ENCODE measurements around the gene EFHC2.
"Not testable (repeated sequence)": the region's sequence is repeated elsewhere in the genome, so short reads cannot be mapped to it uniquely, and the experiment has no call there.

The EFHC2 gene

DNA sequence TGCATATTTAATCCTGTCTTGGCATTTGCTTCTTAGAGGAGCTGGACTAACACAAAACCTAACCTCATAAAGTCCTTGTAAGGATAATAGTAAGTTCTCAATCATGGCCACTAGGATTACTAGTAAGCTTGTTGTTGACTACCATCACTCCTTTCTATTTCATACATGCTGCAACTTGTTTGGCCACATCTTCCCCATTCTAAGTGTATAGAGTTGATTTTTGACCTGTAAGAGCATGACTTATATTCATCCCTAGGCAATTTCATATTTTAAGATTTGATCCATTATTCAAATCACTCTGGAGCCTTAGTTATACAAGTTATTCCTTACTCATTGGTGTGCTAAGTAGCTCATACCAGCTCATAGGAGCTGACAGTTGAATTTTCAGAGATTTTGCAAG is 109.4 kb downstream of the EFHC2 start:
- no peak for DNase-seq (ENCODE audit: low read depth, low spot score)

DNA sequence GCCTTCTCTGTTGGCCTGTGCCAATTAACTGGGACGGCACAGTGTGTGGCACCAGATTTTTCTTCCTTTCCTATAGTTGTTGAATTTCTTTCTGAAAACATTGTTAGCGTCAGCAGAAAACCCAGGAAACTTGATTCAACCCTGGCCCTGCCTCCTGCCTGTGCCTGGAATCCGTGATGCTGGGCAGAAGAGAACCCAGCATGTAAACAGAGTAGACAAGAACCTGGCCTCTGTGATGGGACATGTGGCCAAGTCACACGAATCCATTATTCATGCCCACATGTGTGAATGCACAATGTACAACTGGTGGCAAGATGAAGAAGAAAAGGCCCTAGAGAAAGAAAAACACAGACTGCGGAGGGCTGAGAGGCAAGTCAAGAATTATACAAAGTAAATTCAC is 111.4 kb downstream of the EFHC2 start:
- DNase-seq (ENCODE audit: low read depth, low spot score) = no peak

DNA sequence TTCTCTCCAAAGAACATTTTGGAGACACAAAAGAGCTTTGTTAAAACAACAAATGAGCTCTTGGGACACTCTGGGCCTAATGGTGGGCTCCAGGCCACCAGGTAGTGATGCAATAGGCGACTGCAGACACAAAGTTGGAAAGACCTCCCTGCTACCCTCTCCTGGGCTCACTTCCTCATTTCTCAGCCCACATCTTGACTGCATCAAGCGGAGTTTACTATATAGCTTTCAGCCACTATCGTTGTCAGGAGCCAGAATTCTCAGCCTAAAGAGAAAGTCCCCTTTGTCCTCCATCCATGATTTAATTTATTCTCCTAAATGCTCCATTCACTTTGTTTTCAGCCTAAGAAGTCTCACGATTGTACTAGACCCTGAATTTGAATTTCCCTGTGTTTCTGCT is 114.9 kb downstream of the EFHC2 start:
- no peak for DNase-seq (ENCODE audit: low read depth, low spot score)

DNA sequence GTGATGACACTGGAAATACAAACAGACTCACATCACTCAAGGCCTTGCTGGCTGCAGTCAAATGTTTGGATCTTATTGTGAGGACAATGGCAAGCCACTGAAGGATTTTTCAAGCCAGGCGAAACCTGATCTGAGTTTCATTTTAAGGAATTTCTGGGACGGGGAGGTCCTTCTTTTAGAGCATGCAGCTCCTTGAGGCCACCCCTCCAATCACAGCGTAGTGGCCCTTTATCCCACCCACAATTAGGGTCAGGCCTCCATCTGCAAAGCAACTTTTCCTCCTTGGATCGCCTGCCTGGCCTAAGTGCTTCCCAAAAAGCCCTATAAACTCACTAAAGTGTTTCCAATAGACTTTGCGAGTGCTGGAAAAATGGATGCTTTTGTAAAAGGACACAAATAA is 115.5 kb downstream of the EFHC2 start:
- no peak for DNase-seq (ENCODE audit: low read depth, low spot score)

DNA sequence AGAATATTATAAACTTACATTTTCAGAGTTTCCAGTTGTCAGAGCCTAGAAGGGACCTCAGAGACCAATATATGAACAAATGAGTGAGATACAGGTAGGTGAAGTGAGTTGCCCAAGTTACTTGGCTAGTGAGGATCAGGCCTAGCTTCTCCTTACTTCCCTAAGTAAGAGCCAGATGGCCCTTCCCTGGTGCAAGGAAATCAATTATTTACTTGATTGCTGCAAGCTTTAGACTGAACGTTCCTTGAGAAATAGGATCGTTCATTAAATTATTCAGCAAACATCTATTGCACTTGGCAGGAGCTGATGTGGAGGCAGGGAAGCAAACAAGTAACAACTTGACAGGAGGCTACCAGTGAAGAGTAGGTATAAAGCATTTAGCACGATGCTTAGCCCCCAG is 117.8 kb downstream of the EFHC2 start:
- DNase-seq (ENCODE audit: low read depth, low spot score) = no peak

DNA sequence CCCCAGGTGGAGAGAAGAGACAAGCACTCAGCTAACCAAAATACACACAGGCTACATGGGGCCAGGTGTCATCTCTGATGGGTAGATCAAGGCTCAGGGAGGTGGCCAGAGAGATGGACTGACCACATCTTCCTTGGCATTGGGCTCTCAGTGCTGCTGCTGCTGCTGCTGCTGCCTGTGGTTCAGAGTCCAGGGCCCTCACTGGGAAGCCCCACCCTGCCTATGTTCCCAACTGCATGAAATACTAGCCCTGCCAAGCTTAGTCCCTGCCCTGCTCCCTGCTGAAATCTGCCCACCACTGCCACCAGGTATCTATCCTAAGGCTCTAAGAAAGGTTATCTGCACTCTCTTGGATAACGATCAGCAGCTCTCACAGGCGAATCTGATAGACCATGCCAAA is 118.7 kb downstream of the EFHC2 start:
- DNase-seq (ENCODE audit: low read depth, low spot score) = no peak

DNA sequence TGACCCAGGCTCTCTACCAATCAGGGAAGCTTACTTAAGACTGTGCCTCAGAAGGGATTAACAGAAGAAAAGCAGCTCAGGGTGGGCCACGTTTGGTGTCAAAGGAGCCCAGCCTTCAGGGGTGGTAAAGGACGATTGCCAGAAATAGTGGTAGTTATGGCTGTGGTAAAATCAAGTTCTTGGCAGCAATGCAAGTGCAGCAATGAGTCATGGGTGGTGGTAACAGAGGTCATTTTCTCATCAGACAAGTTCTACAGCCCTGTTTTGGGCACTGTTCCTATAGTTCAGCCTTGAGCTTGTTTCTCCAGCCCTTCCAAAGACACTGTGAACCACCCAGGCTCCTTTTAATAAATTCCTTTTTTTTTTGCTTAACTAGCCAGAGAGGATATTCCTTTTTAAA is 120.3 kb downstream of the EFHC2 start:
- peak; percentile 80 for DNase-seq (ENCODE audit: low read depth, low spot score)

DNA sequence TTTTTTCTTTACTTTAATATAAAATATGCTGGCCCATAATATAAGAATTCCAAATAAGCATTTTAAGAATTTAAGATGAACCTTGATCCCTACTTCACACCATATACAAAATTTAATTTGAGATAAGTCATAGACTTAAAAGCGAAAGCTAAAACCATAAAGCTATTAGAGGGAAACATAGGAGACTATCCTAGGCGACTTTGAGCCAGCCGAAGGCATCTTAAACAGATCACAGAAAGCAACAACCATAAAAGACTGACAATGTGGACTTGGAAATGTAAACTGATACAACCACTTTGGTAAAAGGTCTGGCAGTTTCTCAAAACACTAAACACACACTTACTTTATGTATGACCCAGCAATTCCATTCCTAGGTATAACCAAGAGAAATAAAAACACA is 125.0 kb downstream of the EFHC2 start:
- DNase-seq (ENCODE audit: low read depth, low spot score) = no peak

DNA sequence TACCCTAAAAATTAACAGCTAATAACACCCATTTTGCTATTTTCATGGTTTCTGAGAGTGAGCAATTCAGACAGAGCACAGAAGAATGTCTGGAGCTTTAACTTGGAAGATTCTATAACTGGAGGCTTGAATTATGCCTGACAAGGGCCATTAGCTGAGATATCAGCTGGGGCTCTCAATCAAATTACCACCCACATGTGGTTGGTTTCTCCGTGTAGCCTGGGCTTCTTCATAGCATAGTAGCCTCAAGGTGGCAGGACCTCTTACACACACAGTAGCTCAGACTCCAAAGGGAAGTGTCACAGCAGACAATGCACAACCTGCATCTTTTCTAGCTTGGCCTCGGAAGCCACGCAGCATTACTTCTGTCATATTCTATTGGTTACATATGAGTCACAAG is 127.3 kb downstream of the EFHC2 start:
- DNase-seq (ENCODE audit: low read depth, low spot score) = no peak

DNA sequence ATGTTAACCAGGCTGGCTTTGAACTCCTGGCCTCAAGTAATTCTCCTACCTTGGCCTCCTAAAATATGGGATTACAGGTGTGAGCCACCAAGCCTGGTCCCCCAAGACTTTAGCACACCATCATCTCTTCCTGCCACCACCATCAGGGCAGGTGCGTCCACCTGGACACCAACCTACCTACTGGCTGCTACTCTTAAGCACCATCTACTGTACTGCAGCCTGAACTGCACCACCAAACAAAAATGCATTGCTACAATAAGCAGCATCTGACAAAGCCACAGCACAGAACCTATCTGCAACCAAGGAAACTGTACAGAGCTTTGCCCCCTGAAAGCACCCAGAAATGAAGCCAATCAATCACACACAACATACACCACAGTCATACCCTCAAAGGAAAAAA is 139.7 kb downstream of the EFHC2 start:
- no peak for DNase-seq (ENCODE audit: low read depth, low spot score)

DNA sequence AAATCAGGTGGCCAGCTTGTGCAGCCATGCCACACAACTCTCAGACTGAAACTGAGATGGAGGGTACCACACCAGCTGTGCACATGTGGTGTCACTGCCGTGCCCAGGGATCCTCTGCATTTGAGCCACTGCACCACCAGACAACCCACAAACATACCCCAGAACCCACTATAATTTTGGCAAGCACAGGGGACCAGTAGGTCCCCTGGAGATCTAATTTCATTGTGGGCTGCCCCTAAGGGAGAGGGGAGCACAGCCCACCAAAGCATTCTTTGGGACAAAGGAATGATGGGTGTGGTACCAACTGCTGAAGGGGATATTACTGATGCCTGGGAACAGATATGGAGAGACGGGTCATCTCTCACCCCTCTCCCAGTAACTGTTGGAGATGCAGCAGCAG is 140.9 kb downstream of the EFHC2 start:
- DNase-seq (ENCODE audit: low read depth, low spot score) = no peak

DNA sequence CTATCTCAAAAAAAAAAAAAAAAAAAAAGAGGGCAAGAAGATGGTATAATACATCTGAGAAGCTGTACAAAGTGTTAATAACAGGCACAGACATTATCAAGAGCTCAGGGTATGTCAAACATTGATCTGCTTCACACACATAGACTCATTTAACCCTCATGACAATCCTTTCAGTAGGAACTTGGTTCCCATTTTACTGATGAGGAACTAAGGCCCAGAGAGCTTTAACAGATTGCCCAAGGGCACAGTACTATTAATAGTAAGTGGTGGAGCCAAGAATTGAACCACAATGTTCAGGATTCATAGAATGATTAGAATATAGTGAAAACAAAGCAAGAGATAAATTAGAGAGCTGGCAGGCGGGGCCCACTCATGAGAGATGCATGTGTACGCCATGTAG is 154.4 kb downstream of the EFHC2 start:
- DNase-seq (ENCODE audit: low read depth, low spot score) = no peak

DNA sequence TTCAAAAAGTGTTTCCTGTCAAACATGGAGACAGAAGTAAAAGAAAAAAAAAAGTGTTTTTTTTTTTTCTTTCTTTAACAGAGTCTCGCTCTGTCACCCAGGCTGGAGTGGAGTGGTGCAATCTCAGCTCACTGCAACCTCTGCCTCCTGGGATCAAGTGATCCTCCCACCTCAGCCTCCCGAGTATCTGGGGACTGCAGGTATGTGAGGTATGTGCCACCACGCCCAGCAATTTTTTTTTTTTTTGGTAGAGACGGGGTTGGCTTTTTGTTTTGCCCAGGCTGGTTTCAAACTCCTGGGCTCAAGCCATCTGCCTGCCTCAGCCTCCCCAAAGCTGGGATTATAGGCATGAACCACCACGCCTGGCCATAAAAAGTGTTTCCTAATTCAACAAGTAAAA is 155.6 kb downstream of the EFHC2 start:
- DNase-seq (ENCODE audit: low read depth, low spot score) = not testable (repeated sequence)

DNA sequence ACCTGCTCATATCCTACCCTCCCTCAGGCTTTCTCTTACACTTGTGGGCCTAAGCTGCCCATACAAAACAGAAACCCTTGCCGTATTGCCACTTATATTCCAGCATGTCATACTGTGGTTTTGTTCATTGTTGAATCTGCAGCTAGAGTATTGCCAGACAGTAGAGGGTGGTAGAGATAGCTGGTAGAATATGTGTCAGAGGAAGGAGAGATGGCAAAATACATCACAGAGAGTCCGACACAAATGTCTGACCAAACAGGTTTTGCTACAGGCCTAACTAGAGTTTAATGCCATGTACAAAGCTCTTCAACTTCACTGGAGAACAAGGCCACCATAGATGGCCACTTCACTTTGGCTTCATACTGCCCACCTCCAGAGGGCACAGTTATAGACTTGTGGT is 160.1 kb downstream of the EFHC2 start:
- DNase-seq (ENCODE audit: low read depth, low spot score) = no peak

DNA sequence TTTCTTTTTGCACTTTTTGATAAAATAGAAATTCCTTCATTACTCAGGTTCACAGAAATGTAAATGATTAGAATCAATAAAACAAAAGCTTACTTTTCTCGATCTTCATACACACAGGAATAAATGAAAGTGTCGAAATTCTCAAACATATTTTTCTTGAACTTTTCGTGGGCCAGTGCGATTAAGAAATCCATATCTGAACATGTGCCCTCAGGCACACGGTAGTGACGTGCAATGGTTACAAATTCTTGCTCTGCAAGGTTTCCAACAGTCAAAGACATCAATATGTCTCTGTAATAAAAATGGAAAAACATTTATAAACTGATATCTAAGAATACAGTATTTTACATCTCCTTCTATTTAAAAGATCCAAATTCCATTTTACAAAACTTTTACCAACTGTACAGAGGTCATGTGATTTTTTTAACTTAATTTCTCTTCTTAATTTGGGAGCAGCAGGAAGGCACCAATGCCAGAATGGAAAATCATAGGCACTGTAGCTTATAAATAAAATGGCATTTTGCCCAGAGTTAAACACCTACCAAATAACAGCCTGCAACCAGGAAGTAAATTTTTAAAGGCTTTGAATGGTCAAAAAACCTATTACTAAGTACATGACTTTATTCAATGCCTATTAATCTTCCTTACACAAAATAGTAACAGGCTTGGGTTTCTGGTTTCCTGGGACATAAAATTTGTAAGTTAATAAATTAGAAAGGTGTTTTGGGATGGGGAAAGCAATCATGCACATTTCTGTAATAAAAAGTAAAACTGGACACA is 165.0 kb downstream of the EFHC2 start:
- no peak for DNase-seq (ENCODE audit: low read depth, low spot score)

DNA sequence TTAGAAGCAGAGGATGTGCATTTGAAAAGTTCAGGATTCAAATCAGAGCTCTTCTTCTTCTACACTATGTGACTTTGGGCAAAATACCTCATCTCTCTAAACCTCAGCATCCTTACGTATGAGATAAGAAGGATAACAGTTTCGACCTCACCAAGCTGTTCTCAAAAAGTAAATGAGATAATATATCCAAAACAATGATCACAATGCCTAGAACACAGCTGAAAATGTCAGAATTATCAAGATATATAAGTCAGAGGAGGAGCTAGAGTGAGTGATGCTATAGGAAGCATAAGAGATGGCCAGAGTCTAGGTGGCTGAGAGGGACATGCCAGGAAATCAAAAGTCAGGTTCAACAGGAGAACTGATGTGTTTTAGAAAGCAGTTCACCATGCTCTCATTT is 168.0 kb downstream of the EFHC2 start:
- DNase-seq (ENCODE audit: low read depth, low spot score) = no peak

DNA sequence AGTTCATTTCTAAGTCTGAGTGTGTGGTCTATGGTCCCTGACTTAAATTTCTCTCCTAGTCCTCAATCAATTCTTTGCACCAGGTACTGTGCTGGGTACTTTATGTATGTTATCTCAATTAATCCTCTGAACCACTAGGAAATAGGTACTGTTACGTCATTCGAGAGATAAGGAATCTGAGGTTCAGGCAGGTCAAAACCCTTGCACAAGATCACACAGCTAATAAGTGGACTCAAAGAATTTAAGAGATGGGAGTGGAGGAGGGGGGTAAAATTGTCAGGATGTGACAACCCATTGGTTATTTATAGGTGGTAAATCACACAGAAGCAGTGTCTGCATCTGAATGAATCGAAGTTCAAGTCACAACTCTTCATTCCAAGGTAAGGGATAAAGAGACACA is 169.4 kb downstream of the EFHC2 start:
- no peak for DNase-seq (ENCODE audit: low read depth, low spot score)

DNA sequence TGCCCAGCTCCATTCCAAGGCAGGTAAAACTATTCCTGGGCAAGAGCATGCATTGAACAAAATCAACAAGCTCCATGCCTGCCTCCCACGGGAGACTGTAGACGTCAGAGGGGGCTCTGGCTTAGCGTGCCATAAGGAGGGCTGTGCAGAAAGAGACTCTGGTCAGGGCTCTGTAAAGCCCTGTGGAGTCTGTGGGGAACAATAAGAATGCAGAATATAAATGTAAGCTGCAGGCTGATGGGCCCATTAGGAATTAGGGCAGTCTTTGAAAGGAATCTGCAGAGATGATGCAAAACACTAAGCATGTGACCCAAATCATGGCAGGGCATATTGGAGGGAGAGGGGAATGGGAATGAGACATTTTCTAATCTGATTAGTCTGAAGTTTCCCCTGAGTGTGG is 170.3 kb downstream of the EFHC2 start:
- no peak for DNase-seq (ENCODE audit: low read depth, low spot score)

DNA sequence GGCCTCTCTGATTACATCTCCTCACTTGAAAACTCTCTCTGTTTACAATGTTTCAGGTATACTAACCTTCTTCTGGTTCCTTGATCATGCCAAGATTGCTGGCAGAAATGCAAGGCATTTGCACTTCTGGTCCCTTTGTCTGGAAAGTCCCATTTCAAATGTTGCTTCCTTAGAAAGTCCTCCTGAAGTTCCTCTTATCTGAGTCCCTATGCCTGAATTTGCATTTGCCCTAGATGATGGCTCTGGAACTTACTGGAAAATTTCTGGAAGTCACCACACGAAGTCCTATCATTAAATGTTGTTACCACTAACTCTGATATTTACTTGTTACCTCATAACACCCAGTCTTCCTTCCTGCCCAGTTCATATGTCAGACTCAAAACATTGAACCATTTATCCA is 176.4 kb downstream of the EFHC2 start:
- DNase-seq (ENCODE audit: low read depth, low spot score) = no peak

DNA sequence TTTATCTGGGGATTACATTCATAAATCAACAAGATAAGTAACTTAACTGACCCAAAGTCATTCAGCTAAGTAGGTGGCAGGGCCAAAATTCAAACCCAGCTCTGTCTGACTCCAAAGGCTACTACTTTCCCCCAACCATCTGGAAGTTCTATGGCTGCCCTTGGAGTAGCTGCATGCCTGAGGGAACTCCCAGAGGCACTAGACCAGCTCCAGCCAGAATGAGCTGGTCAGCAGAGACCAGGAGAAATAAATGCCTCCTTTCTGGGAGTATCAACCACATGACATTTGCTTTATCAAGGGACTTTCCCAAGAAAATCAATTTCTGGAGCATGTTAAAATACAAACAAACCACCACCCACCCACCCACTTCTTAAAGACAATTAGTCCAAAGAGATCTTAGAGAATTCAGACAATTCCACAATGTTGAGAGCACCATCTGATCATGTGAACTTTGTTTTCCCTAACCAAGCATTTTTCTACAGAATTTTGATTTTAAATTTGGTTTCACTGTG is 180.5 kb downstream of the EFHC2 start:
- DNase-seq (ENCODE audit: low read depth, low spot score) = peak; percentile 4

DNA sequence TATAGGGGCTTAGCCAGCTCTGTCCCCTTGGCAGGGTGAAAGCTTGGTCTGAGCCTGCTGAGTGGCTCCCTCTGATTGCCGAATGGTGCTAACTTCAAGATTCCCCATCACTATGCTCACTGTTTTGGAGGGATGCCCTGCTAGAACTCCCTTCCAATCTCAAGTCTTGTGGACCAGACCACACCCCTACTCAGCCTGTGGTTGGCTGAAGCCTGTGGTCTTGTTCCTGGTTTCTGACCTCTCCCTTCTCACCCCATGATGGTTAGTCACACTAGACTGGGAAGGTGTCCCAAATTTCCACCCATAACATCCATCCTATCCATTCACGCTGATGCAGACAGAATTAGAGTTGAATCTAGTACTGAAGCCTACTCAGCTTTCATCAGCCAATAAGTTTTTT is 185.6 kb downstream of the EFHC2 start:
- DNase-seq (ENCODE audit: low read depth, low spot score) = no peak

DNA sequence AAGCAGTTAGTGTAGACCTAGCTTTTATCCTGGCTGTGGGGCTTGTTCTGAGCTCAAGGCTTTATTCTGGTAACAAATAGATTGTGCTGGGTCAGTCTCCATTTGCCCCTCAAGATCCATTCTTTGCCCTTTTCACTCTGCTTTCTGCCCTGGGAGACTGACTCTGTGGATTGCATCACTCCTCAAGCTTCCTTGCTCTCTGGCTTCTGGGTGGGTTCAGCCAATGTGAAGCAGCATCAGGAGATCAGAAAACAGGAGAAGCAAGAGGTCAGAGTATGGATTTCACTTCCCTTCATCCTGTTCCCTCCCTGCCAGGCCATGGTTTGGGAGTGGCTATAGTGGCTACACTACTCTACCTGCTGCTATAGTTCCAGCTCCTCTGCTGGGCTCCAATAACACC is 186.2 kb downstream of the EFHC2 start:
- DNase-seq (ENCODE audit: low read depth, low spot score) = no peak

DNA sequence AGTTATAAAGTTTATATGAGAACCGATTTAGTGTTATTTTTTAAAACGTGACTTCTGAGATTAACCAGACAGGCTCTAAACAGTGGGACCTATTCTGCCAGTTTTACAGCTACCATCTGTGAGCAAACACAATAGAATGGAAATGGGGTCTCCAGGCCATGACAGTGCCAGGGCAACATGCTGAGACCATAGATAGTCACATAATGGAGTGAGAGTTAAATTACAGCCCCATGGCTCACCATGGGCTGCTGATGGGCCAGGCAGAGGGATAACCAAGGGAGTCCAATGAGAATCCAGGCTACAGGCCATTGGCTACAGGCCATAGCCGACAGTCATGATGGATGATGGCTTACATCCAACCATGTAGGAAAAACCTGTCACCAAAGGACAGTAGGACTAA is 186.7 kb downstream of the EFHC2 start:
- DNase-seq (ENCODE audit: low read depth, low spot score) = no peak

DNA sequence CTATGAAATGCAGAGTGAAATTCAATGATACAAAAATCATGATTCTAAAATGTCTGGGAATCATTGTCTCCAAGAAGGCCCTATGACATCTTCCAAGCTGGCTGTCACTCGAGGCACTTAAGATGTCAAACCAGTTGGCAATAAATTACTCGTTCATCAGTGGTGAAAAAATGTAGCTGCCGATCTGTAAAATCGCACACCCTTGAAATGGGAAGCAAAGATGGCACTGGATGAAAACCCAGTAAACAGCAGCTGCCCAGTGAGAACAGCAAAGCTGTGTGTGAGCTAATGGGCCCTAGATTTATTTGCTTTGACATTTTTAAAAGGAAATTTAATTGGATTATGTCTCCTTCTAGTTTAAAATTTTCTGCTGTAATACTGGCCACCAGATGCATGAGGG is 188.3 kb downstream of the EFHC2 start:
- DNase-seq (ENCODE audit: low read depth, low spot score) = no peak

All from astrocyte of the hippocampus (primary cell).